Lower leg skin (tissue), 3 donors: Measurements from ENCODE around the gene MRM2.

ENCODE experiments used
- POLR2A ChIP-seq, 2 donors: fragments of 450-650 bp; IDR thresholded peaks; one replicate each; pipeline ENCODE4 v1.6.1; 2016 to 2017; ENCODE audit warnings: antibody characterized with exemption in 2 of 2, mild to moderate bottlenecking in 1 of 2, moderate library complexity in 1 of 2
- TF ChIP-seq, protein P1 (sequence below), 3 donors: fragments of 450-650 bp; IDR thresholded peaks; one replicate each; pipeline ENCODE4 v1.5.1; 2016; ENCODE audit warnings: antibody characterized with exemption in 3 of 3, mild to moderate bottlenecking in 3 of 3, moderate library complexity in 2 of 3

DNA sequence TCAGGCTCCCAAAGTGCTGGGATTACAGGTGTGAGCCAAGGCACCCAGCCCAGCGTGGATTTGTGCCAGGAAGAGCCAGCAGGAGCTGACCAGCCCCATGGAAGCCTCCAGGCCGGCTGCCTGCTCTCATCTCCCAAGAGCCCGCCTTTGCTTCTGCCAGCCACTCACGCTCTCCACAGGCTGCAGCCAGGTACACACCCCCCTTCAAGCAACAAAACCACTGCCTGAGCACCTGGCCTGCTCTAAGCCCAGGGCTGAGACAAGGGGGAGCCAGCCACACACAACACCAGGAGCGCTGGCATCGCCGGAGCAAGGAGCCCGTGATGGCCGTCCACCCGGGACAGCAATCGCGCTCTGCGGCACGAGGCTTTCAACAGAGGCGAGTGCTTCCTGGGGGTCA lies 43.8 kb downstream of the MRM2 start:
- TF ChIP-seq, protein P1, sequence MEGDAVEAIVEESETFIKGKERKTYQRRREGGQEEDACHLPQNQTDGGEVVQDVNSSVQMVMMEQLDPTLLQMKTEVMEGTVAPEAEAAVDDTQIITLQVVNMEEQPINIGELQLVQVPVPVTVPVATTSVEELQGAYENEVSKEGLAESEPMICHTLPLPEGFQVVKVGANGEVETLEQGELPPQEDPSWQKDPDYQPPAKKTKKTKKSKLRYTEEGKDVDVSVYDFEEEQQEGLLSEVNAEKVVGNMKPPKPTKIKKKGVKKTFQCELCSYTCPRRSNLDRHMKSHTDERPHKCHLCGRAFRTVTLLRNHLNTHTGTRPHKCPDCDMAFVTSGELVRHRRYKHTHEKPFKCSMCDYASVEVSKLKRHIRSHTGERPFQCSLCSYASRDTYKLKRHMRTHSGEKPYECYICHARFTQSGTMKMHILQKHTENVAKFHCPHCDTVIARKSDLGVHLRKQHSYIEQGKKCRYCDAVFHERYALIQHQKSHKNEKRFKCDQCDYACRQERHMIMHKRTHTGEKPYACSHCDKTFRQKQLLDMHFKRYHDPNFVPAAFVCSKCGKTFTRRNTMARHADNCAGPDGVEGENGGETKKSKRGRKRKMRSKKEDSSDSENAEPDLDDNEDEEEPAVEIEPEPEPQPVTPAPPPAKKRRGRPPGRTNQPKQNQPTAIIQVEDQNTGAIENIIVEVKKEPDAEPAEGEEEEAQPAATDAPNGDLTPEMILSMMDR (IDR thresholded peaks at IDR 0.05), result no peak
- TF ChIP-seq POLR2A (IDR thresholded peaks at IDR 0.05), result no peak
